ENCODE measurements around the gene SLC9A7.

DNA sequence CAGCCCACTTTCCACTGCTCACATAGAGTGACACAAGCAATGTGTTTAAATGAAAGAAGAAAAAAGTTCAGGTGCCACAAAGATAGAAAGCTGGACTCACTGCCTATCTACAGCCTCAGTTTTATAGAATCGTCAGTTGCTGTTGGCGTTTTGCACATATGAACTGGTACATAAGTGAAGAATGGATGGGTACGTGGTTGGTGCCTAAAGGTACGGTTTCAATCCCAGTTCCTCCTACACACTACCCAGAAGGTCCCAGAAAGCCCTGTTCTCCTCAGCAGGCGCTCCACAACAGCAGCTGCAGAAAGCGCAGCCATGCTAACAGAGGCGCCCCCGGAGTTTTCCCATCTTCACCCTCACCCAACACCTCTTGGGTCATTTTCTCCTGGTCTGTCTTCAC is 161.7 kb downstream of the SLC9A7 start:
- TF ChIP-seq, protein P1, sequence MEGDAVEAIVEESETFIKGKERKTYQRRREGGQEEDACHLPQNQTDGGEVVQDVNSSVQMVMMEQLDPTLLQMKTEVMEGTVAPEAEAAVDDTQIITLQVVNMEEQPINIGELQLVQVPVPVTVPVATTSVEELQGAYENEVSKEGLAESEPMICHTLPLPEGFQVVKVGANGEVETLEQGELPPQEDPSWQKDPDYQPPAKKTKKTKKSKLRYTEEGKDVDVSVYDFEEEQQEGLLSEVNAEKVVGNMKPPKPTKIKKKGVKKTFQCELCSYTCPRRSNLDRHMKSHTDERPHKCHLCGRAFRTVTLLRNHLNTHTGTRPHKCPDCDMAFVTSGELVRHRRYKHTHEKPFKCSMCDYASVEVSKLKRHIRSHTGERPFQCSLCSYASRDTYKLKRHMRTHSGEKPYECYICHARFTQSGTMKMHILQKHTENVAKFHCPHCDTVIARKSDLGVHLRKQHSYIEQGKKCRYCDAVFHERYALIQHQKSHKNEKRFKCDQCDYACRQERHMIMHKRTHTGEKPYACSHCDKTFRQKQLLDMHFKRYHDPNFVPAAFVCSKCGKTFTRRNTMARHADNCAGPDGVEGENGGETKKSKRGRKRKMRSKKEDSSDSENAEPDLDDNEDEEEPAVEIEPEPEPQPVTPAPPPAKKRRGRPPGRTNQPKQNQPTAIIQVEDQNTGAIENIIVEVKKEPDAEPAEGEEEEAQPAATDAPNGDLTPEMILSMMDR (conservative IDR thresholded peaks at IDR 0.05; ENCODE audit: low read depth, low read length): no peak
- TF ChIP-seq EZH2 (IDR thresholded peaks at IDR 0.05; ENCODE audit: low read length, unreplicated experiment) (no peak), EZH2phosphoT487 (IDR thresholded peaks at IDR 0.05; ENCODE audit: borderline replicate concordance, low read length) (no peak)

Data from PC-3 (cell line).